ENCODE measurements around the gene KLHL28. TPM values are rescaled to one million over a fixed set of nuclear protein-coding genes. Genes with fewer than 3 reads are reported as not detected.
A peak's percentile ranks its signal among the peaks of the same experiment; 100 is the strongest.

Gene KLHL28
- total RNA-seq, 5 donors from 2014 or later (not counting 1 experiment from before 2014, with no cell fraction given), result 28.0 to 47.9 (median 35.0) TPM

GRCh38 chr14:44928793-44929192 is 33.0 kb downstream of the KLHL28 start:
- Mint-ChIP-seq H3K4me3 (no peak overlapping the region), H3K9me3 (no peaks in the 10 kb centered on the region), H3K4me1 (peaks cover 6 to 27% (median 27%) of the 10 kb centered on the region in 3 donors), H3K27me3 (no peaks in the 10 kb centered on the region), H3K36me3 (peaks cover 14% of the 10 kb centered on the region), H3K27ac (peak overlapping the region in 1 of 2 donors; percentile 67)
- Histone ChIP-seq H3K36me3 (ENCODE audit: control insufficient read depth in 2 of 2, extremely low read depth in 1 of 2, insufficient read depth in 1 of 2, low read length in 1 of 2) (peaks cover 0 to 16% of the 10 kb centered on the region in 2 donors), H3K4me3 (ENCODE audit: control insufficient read depth in 1 of 2, extremely low read depth in 1 of 2, low read length in 1 of 2) (no peak overlapping the region), H3K9me3 (no peaks in the 10 kb centered on the region), H3K4me1 (ENCODE audit: control insufficient read depth in 1 of 2, extremely low read depth in 1 of 2, insufficient read depth in 2 of 2, low read length in 2 of 2) (no peaks in the 10 kb centered on the region), H3K27me3 (replicated peaks in 1 of 2; ENCODE audit: control insufficient read depth in 2 of 2, extremely low read depth in 1 of 2, insufficient read depth in 2 of 2, low read length in 1 of 2) (no peaks in the 10 kb centered on the region), H3K27ac (ENCODE audit: low read length) (no peak overlapping the region)
- POLR2A ChIA-PET, result no interaction called here
- DNase-seq (peak in 1 of 35 experiments; percentile 25), ATAC-seq (replicated peaks in 1 of 4) (peak in 2 of 4 experiments; percentile 26 to 42)
- CTCF ChIA-PET, result interaction anchor here in 1 of 2 donors (0.6 kb wide), 1 partner anchor 20 kb away, joined by 3 read pairs; no protein-coding TSS in a partner anchor
- 89% methylated on average over 3 of the region's 7 CpGs for WGBS (ENCODE audit: insufficient coverage)

- H3K9me3 ChIP-seq, result no peaks in the 10 kb centered on the region
- Mint-ChIP-seq H3K4me3 (no peak overlapping the region), H3K9me3 (no peaks in the 10 kb centered on the region), H3K36me3 (no peaks in the 10 kb centered on the region), H3K27ac (no peak overlapping the region), H3K27me3 (peaks cover 26 to 35% of the 10 kb centered on the region in 2 donors), H3K4me1 (peaks cover 0 to 7% (median 2%) of the 10 kb centered on the region in 3 donors)
- no peak overlapping the region for H3K4me3 ChIP-seq (ENCODE audit: control insufficient read depth in 1 of 2, extremely low read depth in 1 of 2, low read length in 1 of 2)
- ChIA-PET POLR2A (no interaction called here), CTCF (interaction anchor here in 1 of 2 donors (2.1 kb wide), 1 partner anchor 354 kb away, joined by 13 read pairs; no protein-coding TSS in a partner anchor)
- no peak for ATAC-seq (replicated peaks in 1 of 4)
- DNase-seq, result no peak
- 92% methylated on average over 4 of the region's 4 CpGs for WGBS (ENCODE audit: insufficient coverage)
- peaks cover 0 to 5% of the 10 kb centered on the region in 2 experiments for H3K4me1 ChIP-seq (ENCODE audit: control insufficient read depth in 1 of 2, extremely low read depth in 1 of 2, insufficient read depth in 2 of 2, low read length in 2 of 2)
- H3K36me3 ChIP-seq (ENCODE audit: control insufficient read depth in 2 of 2, extremely low read depth in 1 of 2, insufficient read depth in 1 of 2, low read length in 1 of 2), result no peaks in the 10 kb centered on the region
- H3K27ac ChIP-seq (ENCODE audit: low read length), result no peak overlapping the region
- peaks cover 2 to 27% of the 10 kb centered on the region in 2 experiments for H3K27me3 ChIP-seq (replicated peaks in 1 of 2; ENCODE audit: control insufficient read depth in 2 of 2, extremely low read depth in 1 of 2, insufficient read depth in 2 of 2, low read length in 1 of 2)
Measured at GRCh38 chr14:44914849-44915248, 46.9 kb downstream of the KLHL28 start.

GRCh38 chr14:44912041-44912869 is 49.5 kb downstream of the KLHL28 start:
- no peak overlapping the region for H3K27ac Mint-ChIP-seq
- H3K4me3 Mint-ChIP-seq, result peak overlapping the region in 2 of 3 donors; percentile 13 to 45
- ChIA-PET CTCF (interaction anchor here in 1 of 2 donors (0.9 to 1.3 kb wide), 2 partner anchors 49 to 356 kb away, joined by 3 to 6 read pairs; partner anchors contain the start of genes KLHL28 and TOGARAM1), POLR2A (no interaction called here)
- no peaks in the 10 kb centered on the region for H3K36me3 Mint-ChIP-seq
- H3K9me3 ChIP-seq, result no peaks in the 10 kb centered on the region
- H3K27me3 Mint-ChIP-seq, result peaks cover 29 to 44% of the 10 kb centered on the region in 2 donors
- H3K4me1 ChIP-seq (ENCODE audit: control insufficient read depth in 1 of 2, extremely low read depth in 1 of 2, insufficient read depth in 2 of 2, low read length in 2 of 2), result peaks cover 0 to 5% of the 10 kb centered on the region in 2 experiments
- H3K9me3 Mint-ChIP-seq, result no peaks in the 10 kb centered on the region
- peaks cover 2 to 40% of the 10 kb centered on the region in 2 experiments for H3K27me3 ChIP-seq (replicated peaks in 1 of 2; ENCODE audit: control insufficient read depth in 2 of 2, extremely low read depth in 1 of 2, insufficient read depth in 2 of 2, low read length in 1 of 2)
- no peaks in the 10 kb centered on the region for H3K36me3 ChIP-seq (ENCODE audit: control insufficient read depth in 2 of 2, extremely low read depth in 1 of 2, insufficient read depth in 1 of 2, low read length in 1 of 2)
- H3K27ac ChIP-seq (ENCODE audit: low read length), result no peak overlapping the region
- DNase-seq, result no peak
- H3K4me3 ChIP-seq (ENCODE audit: control insufficient read depth in 1 of 2, extremely low read depth in 1 of 2, low read length in 1 of 2), result peak overlapping the region in 1 of 2 donors; percentile 27
- peak; percentile 23 to 50 (median 48) for ATAC-seq (replicated peaks in 1 of 4)
- 21% methylated on average over 61 of the region's 69 CpGs for WGBS (ENCODE audit: insufficient coverage)
- H3K4me1 Mint-ChIP-seq, result peaks cover 0 to 7% (median 2%) of the 10 kb centered on the region in 3 donors

GRCh38 chr14:44910821-44911220 is 50.9 kb downstream of the KLHL28 start:
- Mint-ChIP-seq H3K9me3 (no peaks in the 10 kb centered on the region), H3K27ac (no peak overlapping the region), H3K36me3 (no peaks in the 10 kb centered on the region), H3K27me3 (peaks cover 29 to 44% of the 10 kb centered on the region in 2 donors), H3K4me3 (no peak overlapping the region), H3K4me1 (peaks cover 0 to 7% (median 2%) of the 10 kb centered on the region in 3 donors)
- POLR2A ChIA-PET, result no interaction called here
- H3K9me3 ChIP-seq, result no peaks in the 10 kb centered on the region
- 100% methylated on average over 2 of the region's 2 CpGs for whole genome bisulfite sequencing (ENCODE audit: insufficient coverage)
- no peaks in the 10 kb centered on the region for H3K36me3 ChIP-seq (ENCODE audit: control insufficient read depth in 2 of 2, extremely low read depth in 1 of 2, insufficient read depth in 1 of 2, low read length in 1 of 2)
- no peak for DNase-seq
- peaks cover 0 to 5% of the 10 kb centered on the region in 2 experiments for H3K4me1 ChIP-seq (ENCODE audit: control insufficient read depth in 1 of 2, extremely low read depth in 1 of 2, insufficient read depth in 2 of 2, low read length in 2 of 2)
- CTCF ChIA-PET, result no interaction called here
- no peak overlapping the region for H3K4me3 ChIP-seq (ENCODE audit: control insufficient read depth in 1 of 2, extremely low read depth in 1 of 2, low read length in 1 of 2)
- H3K27me3 ChIP-seq (replicated peaks in 1 of 2; ENCODE audit: control insufficient read depth in 2 of 2, extremely low read depth in 1 of 2, insufficient read depth in 2 of 2, low read length in 1 of 2), result peaks cover 2 to 40% of the 10 kb centered on the region in 2 experiments
- ATAC-seq (replicated peaks in 1 of 4), result no peak
- H3K27ac ChIP-seq (ENCODE audit: low read length), result no peak overlapping the region

GRCh38 chr14:44901696-44902095 is 60.1 kb downstream of the KLHL28 start:
- no peak overlapping the region for H3K27ac Mint-ChIP-seq
- no peak overlapping the region for H3K4me3 Mint-ChIP-seq
- Histone ChIP-seq H3K4me3 (ENCODE audit: control insufficient read depth in 1 of 2, extremely low read depth in 1 of 2, low read length in 1 of 2) (no peak overlapping the region), H3K36me3 (ENCODE audit: control insufficient read depth in 2 of 2, extremely low read depth in 1 of 2, insufficient read depth in 1 of 2, low read length in 1 of 2) (peaks cover 0 to 4% of the 10 kb centered on the region in 2 donors), H3K27me3 (replicated peaks in 1 of 2; ENCODE audit: control insufficient read depth in 2 of 2, extremely low read depth in 1 of 2, insufficient read depth in 2 of 2, low read length in 1 of 2) (no peaks in the 10 kb centered on the region), H3K27ac (ENCODE audit: low read length) (no peak overlapping the region), H3K4me1 (ENCODE audit: control insufficient read depth in 1 of 2, extremely low read depth in 1 of 2, insufficient read depth in 2 of 2, low read length in 2 of 2) (peaks cover 0 to 5% of the 10 kb centered on the region in 2 experiments), H3K9me3 (no peaks in the 10 kb centered on the region)
- ChIA-PET POLR2A (interaction anchor here in 1 of 2 donors (0.6 kb wide), 1 partner anchor 345 kb away, joined by 3 read pairs; no protein-coding TSS in a partner anchor), CTCF (no interaction called here)
- DNase-seq (no peak), ATAC-seq (replicated peaks in 1 of 4) (no peak)
- H3K36me3 Mint-ChIP-seq, result peaks cover 7% of the 10 kb centered on the region
- WGBS (ENCODE audit: insufficient coverage), result no CpG with 5 or more reads among the region's 2 CpGs
- peaks cover 13 to 31% (median 22%) of the 10 kb centered on the region in 3 donors for H3K4me1 Mint-ChIP-seq
- no peaks in the 10 kb centered on the region for H3K9me3 Mint-ChIP-seq
- H3K27me3 Mint-ChIP-seq, result no peaks in the 10 kb centered on the region

- peaks cover 13 to 36% (median 26%) of the 10 kb centered on the region in 3 donors for H3K4me1 Mint-ChIP-seq
- peak overlapping the region; percentile 66 to 85 for H3K27ac Mint-ChIP-seq
- no peaks in the 10 kb centered on the region for H3K27me3 Mint-ChIP-seq
- Histone ChIP-seq H3K27me3 (replicated peaks in 1 of 2; ENCODE audit: control insufficient read depth in 2 of 2, extremely low read depth in 1 of 2, insufficient read depth in 2 of 2, low read length in 1 of 2) (no peaks in the 10 kb centered on the region), H3K36me3 (ENCODE audit: control insufficient read depth in 2 of 2, extremely low read depth in 1 of 2, insufficient read depth in 1 of 2, low read length in 1 of 2) (no peaks in the 10 kb centered on the region), H3K27ac (ENCODE audit: low read length) (no peak overlapping the region), H3K4me1 (ENCODE audit: control insufficient read depth in 1 of 2, extremely low read depth in 1 of 2, insufficient read depth in 2 of 2, low read length in 2 of 2) (peaks cover 0 to 9% of the 10 kb centered on the region in 2 experiments), H3K9me3 (no peaks in the 10 kb centered on the region), H3K4me3 (ENCODE audit: control insufficient read depth in 1 of 2, extremely low read depth in 1 of 2, low read length in 1 of 2) (no peak overlapping the region)
- peaks cover 3% of the 10 kb centered on the region for H3K36me3 Mint-ChIP-seq
- peak in 1 of 35 experiments; percentile 8 for DNase-seq
- peak overlapping the region; percentile 79 to 81 (median 80) for H3K4me3 Mint-ChIP-seq
- ChIA-PET CTCF (no interaction called here), POLR2A (interaction anchor here in 1 of 2 donors (0.6 kb wide), 1 partner anchor 154 kb away, joined by 3 read pairs; no protein-coding TSS in a partner anchor)
- no peak for ATAC-seq (replicated peaks in 1 of 4)
- WGBS (ENCODE audit: insufficient coverage), result no CpG with 5 or more reads among the region's 6 CpGs
- H3K9me3 Mint-ChIP-seq, result no peaks in the 10 kb centered on the region
Measured at GRCh38 chr14:44898551-44898950, 63.2 kb downstream of the KLHL28 start.

All from T-cell (primary cell).